WTC11 (cell line): Measurements from ENCODE around the gene ID3.

ENCODE experiments used
- CBFB ChIP-seq: sonication (generic); formaldehyde crosslinking; IDR thresholded peaks from 2 replicates; pipeline ENCODE4 v1.8.1; 2022; ENCODE audit warnings: mild to moderate bottlenecking, low read depth, missing genetic modification reagents
- CTCF ChIP-seq: fragments of 200-600 bp; IDR thresholded peaks from 2 replicates; pipeline ENCODE4 v1.8.0; 2022; ENCODE audit warnings: antibody characterized with exemption
- ELF4 ChIP-seq: sonication (generic); formaldehyde crosslinking; IDR thresholded peaks from 2 replicates; pipeline ENCODE4 v1.8.1; 2022; ENCODE audit warnings: low read depth, mild to moderate bottlenecking, moderate library complexity, missing genetic modification reagents
- ETV6 ChIP-seq: sonication (generic); formaldehyde crosslinking; IDR thresholded peaks from 2 replicates; pipeline ENCODE4 v1.8.1; 2022; ENCODE audit warnings: mild to moderate bottlenecking, missing genetic modification reagents
- FOXJ3 ChIP-seq: sonication (generic); formaldehyde crosslinking; IDR thresholded peaks from 2 replicates; pipeline ENCODE4 v1.9.0; 2021; ENCODE audit warnings: missing genetic modification reagents, mild to moderate bottlenecking, borderline replicate concordance
- FOXP4 ChIP-seq: sonication (generic); formaldehyde crosslinking; IDR thresholded peaks from 2 replicates; pipeline ENCODE4 v1.8.0; 2022; ENCODE audit warnings: mild to moderate bottlenecking, missing genetic modification reagents
- GRHL2 ChIP-seq: fragments of 250-450 bp; sonication (Bioruptor Pico); IDR thresholded peaks from 2 replicates; pipeline ENCODE4 v1.8.0; 2022; ENCODE audit warnings: mild to moderate bottlenecking, moderate library complexity; ENCODE audit not compliant: insufficient replicate concordance, severe bottlenecking
- NFE2L1 ChIP-seq: sonication (generic); formaldehyde crosslinking; IDR thresholded peaks from 2 replicates; pipeline ENCODE4 v1.8.1; 2023; ENCODE audit warnings: missing genetic modification reagents
- NR2C2 ChIP-seq: sonication (generic); formaldehyde crosslinking; IDR thresholded peaks from 2 replicates; pipeline ENCODE4 v1.8.0; 2022; ENCODE audit warnings: mild to moderate bottlenecking, missing genetic modification reagents
- RELA ChIP-seq: sonication (generic); formaldehyde crosslinking; IDR thresholded peaks from 2 replicates; pipeline ENCODE4 v1.8.1; 2022; ENCODE audit warnings: missing genetic modification reagents, mild to moderate bottlenecking, borderline replicate concordance
- ZNF138 ChIP-seq: sonication (generic); formaldehyde crosslinking; conservative IDR thresholded peaks from 2 replicates; pipeline ENCODE4 v1.8.1; 2022; ENCODE audit warnings: mild to moderate bottlenecking, moderate library complexity, missing genetic modification reagents
- TF ChIP-seq, protein P1 (sequence below): sonication (generic); formaldehyde crosslinking; IDR thresholded peaks from 2 replicates; pipeline ENCODE4 v1.8.1; 2022; ENCODE audit warnings: low read depth, mild to moderate bottlenecking, moderate library complexity, missing genetic modification reagents, borderline replicate concordance
- TF ChIP-seq, protein P2 (sequence below): sonication (generic); formaldehyde crosslinking; IDR thresholded peaks from 2 replicates; pipeline ENCODE4 v1.8.0; 2022; ENCODE audit warnings: mild to moderate bottlenecking, missing genetic modification reagents
- TF ChIP-seq, protein P3 (sequence below): sonication (generic); formaldehyde crosslinking; IDR thresholded peaks from 2 replicates; pipeline ENCODE4 v1.8.1; 2023; ENCODE audit warnings: mild to moderate bottlenecking, missing genetic modification reagents, moderate library complexity

DNA sequence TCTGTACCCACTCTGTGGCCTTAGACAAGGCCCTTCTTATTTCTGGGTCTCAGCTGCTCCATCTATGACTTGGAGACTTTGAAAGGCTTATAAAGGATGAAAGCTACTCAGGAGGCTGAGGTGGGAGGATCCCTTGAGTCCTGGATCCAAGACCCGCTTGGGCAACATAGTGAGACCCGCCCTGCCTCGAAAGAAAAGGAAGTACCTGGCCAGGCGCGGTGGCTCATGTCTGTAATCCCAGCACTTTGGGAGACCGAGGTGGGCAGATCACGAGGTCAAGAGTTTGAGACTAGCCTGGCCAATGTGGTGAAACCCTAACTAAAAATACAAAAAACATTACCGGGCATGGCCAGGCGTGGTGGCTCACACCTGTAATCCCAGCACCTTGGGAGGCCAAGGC, 13.4 kb downstream of the ID3 start:
- TF ChIP-seq FOXJ3 (CRISPR knock-in tag) (no peak), NR2C2 (CRISPR knock-in tag) (no peak), NFE2L1 (no peak), CTCF (no peak), FOXP4 (no peak), ELF4 (CRISPR knock-in tag) (no peak), ZNF138 (CRISPR knock-in tag) (no peak), CBFB (CRISPR knock-in tag) (no peak), RELA (CRISPR knock-in tag) (no peak), GRHL2 (no peak), ETV6 (CRISPR knock-in tag) (no peak)
- TF ChIP-seq, protein P1, sequence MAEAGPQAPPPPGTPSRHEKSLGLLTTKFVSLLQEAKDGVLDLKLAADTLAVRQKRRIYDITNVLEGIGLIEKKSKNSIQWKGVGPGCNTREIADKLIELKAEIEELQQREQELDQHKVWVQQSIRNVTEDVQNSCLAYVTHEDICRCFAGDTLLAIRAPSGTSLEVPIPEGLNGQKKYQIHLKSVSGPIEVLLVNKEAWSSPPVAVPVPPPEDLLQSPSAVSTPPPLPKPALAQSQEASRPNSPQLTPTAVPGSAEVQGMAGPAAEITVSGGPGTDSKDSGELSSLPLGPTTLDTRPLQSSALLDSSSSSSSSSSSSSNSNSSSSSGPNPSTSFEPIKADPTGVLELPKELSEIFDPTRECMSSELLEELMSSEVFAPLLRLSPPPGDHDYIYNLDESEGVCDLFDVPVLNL, result no peak
- TF ChIP-seq, protein P2, sequence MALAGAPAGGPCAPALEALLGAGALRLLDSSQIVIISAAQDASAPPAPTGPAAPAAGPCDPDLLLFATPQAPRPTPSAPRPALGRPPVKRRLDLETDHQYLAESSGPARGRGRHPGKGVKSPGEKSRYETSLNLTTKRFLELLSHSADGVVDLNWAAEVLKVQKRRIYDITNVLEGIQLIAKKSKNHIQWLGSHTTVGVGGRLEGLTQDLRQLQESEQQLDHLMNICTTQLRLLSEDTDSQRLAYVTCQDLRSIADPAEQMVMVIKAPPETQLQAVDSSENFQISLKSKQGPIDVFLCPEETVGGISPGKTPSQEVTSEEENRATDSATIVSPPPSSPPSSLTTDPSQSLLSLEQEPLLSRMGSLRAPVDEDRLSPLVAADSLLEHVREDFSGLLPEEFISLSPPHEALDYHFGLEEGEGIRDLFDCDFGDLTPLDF, result no peak
- TF ChIP-seq, protein P3, sequence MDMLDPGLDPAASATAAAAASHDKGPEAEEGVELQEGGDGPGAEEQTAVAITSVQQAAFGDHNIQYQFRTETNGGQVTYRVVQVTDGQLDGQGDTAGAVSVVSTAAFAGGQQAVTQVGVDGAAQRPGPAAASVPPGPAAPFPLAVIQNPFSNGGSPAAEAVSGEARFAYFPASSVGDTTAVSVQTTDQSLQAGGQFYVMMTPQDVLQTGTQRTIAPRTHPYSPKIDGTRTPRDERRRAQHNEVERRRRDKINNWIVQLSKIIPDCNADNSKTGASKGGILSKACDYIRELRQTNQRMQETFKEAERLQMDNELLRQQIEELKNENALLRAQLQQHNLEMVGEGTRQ (CRISPR knock-in tag), result no peak
